HFFc6 (cell line): ENCODE data around the gene GFPT2. TPM values are rescaled to one million over a fixed set of nuclear protein-coding genes. Genes with fewer than 3 reads are reported as not detected.

ENCODE experiments used
- DNase-seq: peaks from one replicate; pipeline ENCODE4 v3.0.0-alpha.2; 2018
- H3K27ac Mint-ChIP-seq: 2 replicates; pipeline ENCODE4 v1.8.0; 2020; ENCODE audit warnings: mild to moderate bottlenecking, mixed read lengths
- H3K27me3 Mint-ChIP-seq: 2 replicates; pipeline ENCODE4 v1.8.0; 2021; ENCODE audit warnings: mild to moderate bottlenecking, moderate library complexity, mixed read lengths; ENCODE audit not compliant: insufficient read depth
- H3K36me3 Mint-ChIP-seq: 2 replicates; pipeline ENCODE4 v1.8.0; 2021; ENCODE audit warnings: low read depth, mixed read lengths
- H3K4me1 Mint-ChIP-seq: 2 replicates; pipeline ENCODE4 v1.8.0; 2020; ENCODE audit warnings: low read depth, mixed read lengths
- H3K4me3 Mint-ChIP-seq: 2 replicates; pipeline ENCODE4 v1.8.0; 2020; ENCODE audit warnings: mild to moderate bottlenecking, moderate library complexity, mixed read lengths
- H3K9me3 Mint-ChIP-seq: 2 replicates; pipeline ENCODE4 v1.8.0; 2020; ENCODE audit warnings: mild to moderate bottlenecking, mixed read lengths
- CTCF ChIP-seq: fragments of 200-600 bp; sonication (generic); IDR thresholded peaks from 2 replicates; pipeline ENCODE4 v1.5.0; 2021; ENCODE audit warnings: antibody characterized with exemption, mild to moderate bottlenecking
- total RNA-seq, 6 experiments: library from RNA; stranded (reverse); fragmentation: NEBNext Ultra II Directional; extraction: Animal tissue kit (Norgen Biotek cat#: 25700); gene quantifications; 2 replicates in 1 of 6; 3 replicates in 5 of 6; pipeline ENCODE4 v1.2.3, GENCODE V29; 2021

The GFPT2 gene
- total RNA-seq, 6 experiments from 2014 or later, result 0.54 to 3.8 (median 1.1) TPM

- no peak overlapping the region for H3K27ac Mint-ChIP-seq
- H3K4me1 Mint-ChIP-seq, result no peaks in the 10 kb centered on the region
Measured at GRCh38 chr5:180389252-180390101, 36.3 kb upstream of the GFPT2 start.

GRCh38 chr5:180387798-180388197 is 34.7 kb upstream of the GFPT2 start:
- Mint-ChIP-seq H3K4me1 (no peaks in the 10 kb centered on the region), H3K27me3 (peaks cover 7% of the 10 kb centered on the region), H3K36me3 (no peaks in the 10 kb centered on the region), H3K4me3 (no peak overlapping the region), H3K9me3 (peaks cover 11% of the 10 kb centered on the region; the same call in 1 of the 2 replicates), H3K27ac (no peak overlapping the region)
- DNase-seq, result no peak
- TF ChIP-seq CTCF, result no peak

More at GRCh38 chr5:180389252-180390101, 36.3 kb upstream of the GFPT2 start:
- H3K4me3 Mint-ChIP-seq, result no peak overlapping the region
- TF ChIP-seq CTCF, result no peak
- DNase-seq, result no peak
- peaks cover 14% of the 10 kb centered on the region; the same call in 1 of the 2 replicates for H3K9me3 Mint-ChIP-seq
- peaks cover 4% of the 10 kb centered on the region; the same call in 1 of the 2 replicates for H3K36me3 Mint-ChIP-seq
- H3K27me3 Mint-ChIP-seq, result peaks cover 4% of the 10 kb centered on the region; the same call in 1 of the 2 replicates

- H3K9me3 Mint-ChIP-seq, result peaks cover 10% of the 10 kb centered on the region; the same call in 1 of the 2 replicates
- H3K4me1 Mint-ChIP-seq, result no peaks in the 10 kb centered on the region
- H3K27ac Mint-ChIP-seq, result no peak overlapping the region
- TF ChIP-seq CTCF, result no peak
- H3K4me3 Mint-ChIP-seq, result no peak overlapping the region
- H3K36me3 Mint-ChIP-seq, result no peaks in the 10 kb centered on the region
- DNase-seq, result no peak
- H3K27me3 Mint-ChIP-seq, result peaks cover 20% of the 10 kb centered on the region
Measured at GRCh38 chr5:180382926-180383325, 29.8 kb upstream of the GFPT2 start.

- H3K36me3 Mint-ChIP-seq, result no peaks in the 10 kb centered on the region
- H3K9me3 Mint-ChIP-seq, result peaks cover 10% of the 10 kb centered on the region; the same call in 1 of the 2 replicates
- no peak overlapping the region for H3K4me3 Mint-ChIP-seq
- TF ChIP-seq CTCF, result no peak
- H3K27me3 Mint-ChIP-seq, result peaks cover 19% of the 10 kb centered on the region
- no peak overlapping the region for H3K27ac Mint-ChIP-seq
- no peak for DNase-seq
- H3K4me1 Mint-ChIP-seq, result no peaks in the 10 kb centered on the region
Measured at GRCh38 chr5:180381851-180382480, 28.8 kb upstream of the GFPT2 start.

GRCh38 chr5:180381428-180381827 is 28.3 kb upstream of the GFPT2 start:
- Mint-ChIP-seq H3K36me3 (no peaks in the 10 kb centered on the region), H3K4me1 (no peaks in the 10 kb centered on the region), H3K4me3 (no peak overlapping the region), H3K9me3 (peaks cover 10% of the 10 kb centered on the region; the same call in 1 of the 2 replicates), H3K27me3 (peaks cover 16% of the 10 kb centered on the region), H3K27ac (no peak overlapping the region)
- DNase-seq, result no peak
- no peak for TF ChIP-seq CTCF
